ENCODE results near the gene MXD1.

MXD1 gene

DNA sequence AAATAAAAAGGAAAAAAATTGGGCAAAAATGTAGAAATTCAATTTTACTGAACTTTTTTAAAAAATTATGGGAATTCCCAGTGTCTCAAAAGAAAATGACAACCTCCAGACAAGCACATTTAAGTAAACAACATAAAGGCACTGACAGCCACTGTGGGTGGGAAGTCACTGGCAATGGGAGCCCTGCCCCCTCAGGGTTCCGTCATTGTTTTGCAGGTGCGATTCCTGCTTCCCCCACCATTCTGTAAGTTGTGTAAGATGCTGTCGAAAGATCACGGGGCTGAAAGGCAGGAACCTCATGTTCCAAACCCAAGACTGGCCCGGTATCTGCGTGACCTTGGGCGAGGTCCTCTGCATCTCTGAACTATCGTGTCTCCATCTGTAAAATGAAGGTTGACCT lies 62.3 kb downstream of the MXD1 start:
- DNase-seq, result no peak

- DNase-seq, result no peak
These were observed 63.1 kb downstream of the MXD1 start for GRCh38 chr2:69977906-69978482.

GRCh38 chr2:69979902-69980807 lies 65.2 kb downstream of the MXD1 start:
- DNase-seq, result no peak

DNA sequence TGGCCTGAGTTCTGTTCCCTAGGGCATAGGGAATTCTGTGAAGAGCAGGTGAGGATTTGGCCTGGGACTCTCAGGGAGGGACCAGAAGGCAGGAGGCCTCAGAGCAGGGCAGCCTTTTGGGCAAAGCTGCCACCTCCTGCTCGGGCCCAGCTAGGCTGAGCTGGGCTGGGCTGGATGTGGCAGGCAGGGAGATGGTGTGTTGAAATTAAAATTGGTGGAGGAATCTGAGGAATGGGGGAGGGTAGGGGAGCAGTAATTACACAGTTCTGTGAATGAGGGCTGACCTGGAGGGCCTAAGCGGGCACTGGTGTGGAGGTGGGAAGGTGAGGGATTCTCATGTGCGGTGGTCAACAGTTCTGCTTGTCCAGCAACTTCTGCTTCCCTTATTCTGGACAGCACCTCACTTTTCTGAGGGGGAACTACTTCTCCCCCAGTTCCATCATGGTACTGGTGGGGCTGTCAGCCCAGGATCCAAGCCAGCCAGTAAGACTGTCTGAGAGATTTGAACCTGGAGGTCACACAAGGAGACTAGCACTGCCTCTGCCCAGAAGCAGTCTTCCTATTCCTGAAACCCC lies 68.6 kb downstream of the MXD1 start:
- no peak for DNase-seq

DNA sequence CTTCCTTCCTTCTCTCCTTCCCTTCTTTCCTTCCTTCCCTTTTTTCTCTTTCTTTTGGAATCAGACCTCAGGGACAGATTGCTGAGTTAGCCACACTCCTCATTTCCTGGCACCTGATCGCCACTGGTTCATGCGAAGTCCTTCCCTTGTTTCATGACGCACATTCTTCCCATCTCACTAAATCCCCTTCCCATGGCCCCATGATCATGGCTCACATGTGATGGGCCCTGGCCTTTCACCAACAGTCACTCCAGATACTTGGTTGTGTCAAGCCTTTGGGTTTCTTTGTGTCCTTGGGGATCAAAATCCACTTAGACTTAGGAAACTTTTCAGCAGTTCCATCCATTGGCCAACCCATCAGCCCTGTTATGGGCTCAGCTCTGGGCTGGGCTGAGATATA lies 70.3 kb downstream of the MXD1 start:
- no peak for DNase-seq

GRCh38 chr2:69985688-69986087 lies 70.8 kb downstream of the MXD1 start:
- peak in 10 of 56 donors; percentile 1 to 31 (median 10) for DNase-seq

GRCh38 chr2:69986691-69987090 lies 71.8 kb downstream of the MXD1 start:
- DNase-seq, result no peak

DNA sequence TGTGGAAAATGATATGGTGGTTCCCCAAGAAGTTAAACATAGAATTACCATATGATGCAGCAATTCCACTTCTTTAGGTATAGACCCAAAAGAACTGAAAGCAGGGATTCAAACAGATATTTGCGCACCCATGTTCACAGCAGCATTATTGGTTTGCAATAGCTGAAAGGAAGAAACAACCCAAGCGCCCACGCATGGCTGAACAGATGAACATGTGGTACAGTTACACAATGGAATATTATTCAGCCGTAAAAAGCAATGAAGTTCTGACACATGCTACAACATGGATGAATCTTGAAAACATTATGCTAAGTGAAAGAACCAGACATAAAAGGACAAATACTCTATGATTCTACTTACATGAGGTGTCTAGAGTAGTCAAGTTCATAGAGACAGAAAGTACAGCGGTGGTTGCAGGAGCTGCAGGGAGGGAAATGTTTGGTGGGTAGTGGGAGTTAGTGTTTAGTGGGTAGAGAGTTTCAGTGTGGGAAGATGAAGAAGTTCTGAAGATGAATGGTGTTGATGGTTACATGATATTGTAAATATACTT lies 73.3 kb downstream of the MXD1 start:
- DNase-seq, result no peak

DNA sequence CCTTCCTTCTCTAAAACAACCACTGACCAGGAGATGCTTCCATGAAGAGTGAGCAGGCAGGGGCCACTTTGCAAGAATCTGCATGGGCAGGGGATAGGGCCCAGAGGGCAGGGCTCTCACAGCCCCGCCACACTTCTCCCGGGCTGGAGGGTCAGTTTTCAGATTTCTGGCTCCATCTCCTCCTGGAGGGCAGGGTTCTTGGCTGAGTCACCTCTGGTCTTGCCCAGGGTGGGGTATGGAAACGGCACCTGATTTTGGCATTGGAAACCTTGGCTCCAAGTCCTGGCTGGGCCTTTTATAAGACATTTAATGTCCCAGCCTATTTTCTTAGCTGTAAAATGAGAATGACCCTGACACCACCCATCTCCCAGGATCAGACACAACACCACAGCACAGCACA lies 74.1 kb downstream of the MXD1 start:
- DNase-seq, result no peak

DNA sequence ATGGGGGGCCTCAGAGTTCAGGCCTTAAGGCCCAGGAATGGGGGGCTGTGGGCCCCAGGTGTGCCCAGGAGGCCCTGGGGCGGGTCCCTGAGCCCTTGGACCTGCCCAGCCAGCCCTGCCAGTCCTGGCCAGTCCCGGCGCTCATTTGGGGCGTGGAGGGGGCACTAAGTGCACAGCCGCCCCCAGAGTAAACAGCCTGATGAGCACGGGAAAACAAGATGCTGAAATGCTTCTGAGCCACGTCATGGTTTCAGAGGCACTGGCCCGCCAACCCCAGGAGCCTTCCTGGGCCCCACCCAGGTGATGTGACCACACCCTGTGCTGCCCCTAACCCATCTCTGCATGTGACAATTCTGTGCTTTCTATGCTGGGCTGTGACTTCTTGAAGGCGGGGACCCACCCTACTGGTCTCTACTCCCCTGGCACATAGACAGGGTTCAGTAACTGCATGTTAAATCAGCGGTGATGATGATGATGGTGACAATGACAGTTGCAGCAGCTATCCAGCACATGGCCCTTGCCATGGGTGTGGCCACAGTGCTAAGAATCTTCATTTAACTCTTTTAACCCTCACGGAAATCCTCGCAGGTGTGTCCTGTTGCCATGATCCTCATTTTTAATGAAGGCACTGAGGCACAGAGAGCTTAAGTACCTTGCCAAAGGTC lies 74.7 kb downstream of the MXD1 start:
- no peak for DNase-seq

Measured in amygdala (tissue), 56 donors.